K562 (cell line): ENCODE measurements around the gene DIS3L2. TPM values are rescaled to one million over a fixed set of nuclear protein-coding genes. Genes with fewer than 3 reads are reported as not detected.

ENCODE experiments used
- ASH1L ChIP-seq: fragments of 450-650 bp; IDR thresholded peaks from 2 replicates; pipeline ENCODE4 v1.6.1; 2018; ENCODE audit warnings: borderline replicate concordance, mild to moderate bottlenecking, low read depth; ENCODE audit not compliant: partially characterized antibody
- FOXM1 ChIP-seq, 2 experiments: fragments of 450-650 bp in 1 of 2; sonication (generic) in 1 of 2; formaldehyde crosslinking in 1 of 2; IDR thresholded peaks; 2 replicates each; pipeline versions ENCODE4 v1.6.1 to v1.9.0; 2017 to 2022; ENCODE audit warnings: low read depth in 2 of 2, mild to moderate bottlenecking in 2 of 2, missing genetic modification reagents in 1 of 2, moderate library complexity in 1 of 2
- KDM1A ChIP-seq, 2 experiments: fragments of 450-650 bp; IDR thresholded peaks; 2 replicates each; pipeline ENCODE4 v1.6.1; 2016; ENCODE audit warnings: mild to moderate bottlenecking in 2 of 2
- NONO ChIP-seq, 2 experiments: fragments of 200-400 bp in 1 of 2; fragments of 450-650 bp in 1 of 2; formaldehyde crosslinking in 1 of 2; IDR thresholded peaks; 2 replicates each; pipeline ENCODE4 v1.6.1; 2017; ENCODE audit warnings: low read depth in 2 of 2, mild to moderate bottlenecking in 2 of 2, moderate library complexity in 2 of 2, low read length in 1 of 2
- PHB ChIP-seq: fragments of 250-450 bp; sonication (Bioruptor Pico); IDR thresholded peaks from 2 replicates; pipeline ENCODE4 v1.5.0; 2021
- STAT5B ChIP-seq: fragments of 250-450 bp; sonication (Bioruptor Pico); IDR thresholded peaks from 2 replicates; pipeline ENCODE4 v1.8.0; 2021; ENCODE audit warnings: mild to moderate bottlenecking, inconsistent platforms
- TAL1 ChIP-seq: fragments of 450-650 bp; IDR thresholded peaks from 2 replicates; pipeline ENCODE4 v1.6.1; 2016; ENCODE audit warnings: mild to moderate bottlenecking
- YY1 ChIP-seq, 3 experiments: IDR thresholded peaks; 2 replicates each; pipeline ENCODE4 v1.6.1; 2011; ENCODE audit warnings: low read length in 2 of 3, mild to moderate bottlenecking in 2 of 3, moderate library complexity in 2 of 3, borderline replicate concordance in 1 of 3, control low read depth in 1 of 3, low read depth in 1 of 3; ENCODE audit not compliant: insufficient read depth in 3 of 3, insufficient replicate concordance in 2 of 3, control insufficient read depth in 1 of 3, insufficient read length in 1 of 3; ENCODE audit errors: extremely low read depth in 1 of 3
- ZBTB8A ChIP-seq: fragments of 450-650 bp; IDR thresholded peaks from 2 replicates; pipeline ENCODE4 v1.6.1; 2018; ENCODE audit warnings: mild to moderate bottlenecking, moderate library complexity; ENCODE audit not compliant: partially characterized antibody
- ZC3H11A ChIP-seq: IDR thresholded peaks from 2 replicates; pipeline ENCODE4 v1.6.1; 2012; ENCODE audit warnings: low read depth, low read length, improper control_type of control experiment
- ZKSCAN1 ChIP-seq: fragments of 150-350 bp; IDR thresholded peaks from 2 replicates; pipeline ENCODE4 v1.6.1; 2016; ENCODE audit warnings: low read depth, low read length
- ZNF184 ChIP-seq: sonication (generic); formaldehyde crosslinking; IDR thresholded peaks from 2 replicates; pipeline ENCODE4 v1.5.0; 2020; ENCODE audit warnings: missing genetic modification reagents
- polyA plus RNA-seq, 8 experiments: library from polyadenylated mRNA; depleted of rRNA in 4 of 8; stranded (reverse) in 5 of 8; unstranded in 3 of 8; fragments of >200 nt; fragmentation: Nextera tagmentation in 2 of 8; fragmentation: Illumina TruSeq in 1 of 8; extraction: Ambion mirVana in 2 of 8; extraction: Trizol in 1 of 8; gene quantifications; 2 replicates each; pipeline versions ENCODE4 v1.2.1 to v1.2.3, GENCODE V29; 2011 to 2014; ENCODE audit warnings: inconsistent platforms in 1 of 8, missing spikeins in 1 of 8
- total RNA-seq, 7 experiments: library from RNA; depleted of rRNA in 6 of 7; stranded (reverse); fragments of >200 nt in 6 of 7; fragmentation: Illumina TruSeq in 2 of 7; extraction: Trizol in 2 of 7; gene quantifications; 2 replicates each; pipeline versions ENCODE4 v1.2.1 to v1.2.3, GENCODE V29; 2011 to 2021; ENCODE audit warnings: low replicate concordance in 1 of 7
- TF ChIP-seq, protein P1 (sequence below): fragments of 450-650 bp; IDR thresholded peaks from 2 replicates; pipeline ENCODE4 v1.6.1; 2017; ENCODE audit warnings: mild to moderate bottlenecking, moderate library complexity
- TF ChIP-seq, protein P2 (sequence below): fragments of 250-450 bp; sonication (Bioruptor Pico); IDR thresholded peaks from 2 replicates; pipeline ENCODE4 v1.4.0; 2020; ENCODE audit warnings: mild to moderate bottlenecking, moderate library complexity, borderline replicate concordance
- TF ChIP-seq, protein P3 (sequence below): fragments of 450-650 bp; IDR thresholded peaks from 2 replicates; pipeline ENCODE4 v1.7.1; 2018; ENCODE audit warnings: mild to moderate bottlenecking, low read depth; ENCODE audit not compliant: partially characterized antibody
- TF ChIP-seq, protein P4 (sequence below): fragments of 450-650 bp; formaldehyde crosslinking; IDR thresholded peaks from 2 replicates; pipeline ENCODE4 v1.4.0; 2022; ENCODE audit warnings: missing genetic modification characterization
- TF ChIP-seq, protein P5 (sequence below): fragments of 250-450 bp; sonication (Bioruptor Pico); IDR thresholded peaks from 2 replicates; pipeline ENCODE4 v1.5.0; 2022; ENCODE audit warnings: mild to moderate bottlenecking

Gene DIS3L2
- total and polyA plus RNA-seq, 9 of the 15 experiments (the other 6 are each of a cell fraction or from before 2014, with no cell fraction given), result 1.5 to 19.2 (median 11.2) TPM

DNA sequence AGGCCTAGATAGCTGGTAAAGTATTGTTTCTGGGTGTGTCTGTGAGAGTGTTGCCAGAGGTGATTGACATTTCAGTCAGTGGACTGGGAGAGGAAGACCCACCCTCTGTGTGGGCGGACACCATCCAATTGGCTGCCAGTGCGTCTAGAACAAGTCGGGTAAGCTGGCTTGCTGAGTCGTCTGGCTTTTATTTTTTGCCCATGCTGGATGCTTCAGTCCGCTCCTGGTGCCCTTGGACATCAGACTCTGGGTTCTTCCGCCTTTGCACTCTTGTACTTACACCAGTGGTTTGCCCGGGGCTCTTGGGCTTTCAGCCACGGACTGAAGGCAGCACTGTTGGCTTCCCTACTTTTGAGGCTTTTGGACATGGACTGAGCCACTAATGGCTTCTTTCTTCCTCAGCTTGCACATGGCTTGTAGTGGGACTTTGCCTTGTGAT is 24.3 kb downstream of the DIS3L2 start (continued):
- TF ChIP-seq, protein P1, sequence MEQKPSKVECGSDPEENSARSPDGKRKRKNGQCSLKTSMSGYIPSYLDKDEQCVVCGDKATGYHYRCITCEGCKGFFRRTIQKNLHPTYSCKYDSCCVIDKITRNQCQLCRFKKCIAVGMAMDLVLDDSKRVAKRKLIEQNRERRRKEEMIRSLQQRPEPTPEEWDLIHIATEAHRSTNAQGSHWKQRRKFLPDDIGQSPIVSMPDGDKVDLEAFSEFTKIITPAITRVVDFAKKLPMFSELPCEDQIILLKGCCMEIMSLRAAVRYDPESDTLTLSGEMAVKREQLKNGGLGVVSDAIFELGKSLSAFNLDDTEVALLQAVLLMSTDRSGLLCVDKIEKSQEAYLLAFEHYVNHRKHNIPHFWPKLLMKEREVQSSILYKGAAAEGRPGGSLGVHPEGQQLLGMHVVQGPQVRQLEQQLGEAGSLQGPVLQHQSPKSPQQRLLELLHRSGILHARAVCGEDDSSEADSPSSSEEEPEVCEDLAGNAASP, result no peak
- no peak for TF ChIP-seq ASH1L
- peak in 1 of 3 experiments; percentile 76 for TF ChIP-seq YY1 (IDR thresholded peaks at IDR 0.05; ENCODE audit: borderline replicate concordance in 1 of 3, control insufficient read depth in 1 of 3, extremely low read depth in 1 of 3, insufficient read depth in 3 of 3, insufficient read length in 1 of 3, insufficient replicate concordance in 2 of 3, low read depth in 1 of 3, low read length in 2 of 3)
- no peak for TF ChIP-seq PHB (CRISPR knock-in tag)
- TF ChIP-seq ZKSCAN1, result no peak
- no peak for TF ChIP-seq KDM1A (IDR thresholded peaks at IDR 0.05)
- TF ChIP-seq, protein P2, sequence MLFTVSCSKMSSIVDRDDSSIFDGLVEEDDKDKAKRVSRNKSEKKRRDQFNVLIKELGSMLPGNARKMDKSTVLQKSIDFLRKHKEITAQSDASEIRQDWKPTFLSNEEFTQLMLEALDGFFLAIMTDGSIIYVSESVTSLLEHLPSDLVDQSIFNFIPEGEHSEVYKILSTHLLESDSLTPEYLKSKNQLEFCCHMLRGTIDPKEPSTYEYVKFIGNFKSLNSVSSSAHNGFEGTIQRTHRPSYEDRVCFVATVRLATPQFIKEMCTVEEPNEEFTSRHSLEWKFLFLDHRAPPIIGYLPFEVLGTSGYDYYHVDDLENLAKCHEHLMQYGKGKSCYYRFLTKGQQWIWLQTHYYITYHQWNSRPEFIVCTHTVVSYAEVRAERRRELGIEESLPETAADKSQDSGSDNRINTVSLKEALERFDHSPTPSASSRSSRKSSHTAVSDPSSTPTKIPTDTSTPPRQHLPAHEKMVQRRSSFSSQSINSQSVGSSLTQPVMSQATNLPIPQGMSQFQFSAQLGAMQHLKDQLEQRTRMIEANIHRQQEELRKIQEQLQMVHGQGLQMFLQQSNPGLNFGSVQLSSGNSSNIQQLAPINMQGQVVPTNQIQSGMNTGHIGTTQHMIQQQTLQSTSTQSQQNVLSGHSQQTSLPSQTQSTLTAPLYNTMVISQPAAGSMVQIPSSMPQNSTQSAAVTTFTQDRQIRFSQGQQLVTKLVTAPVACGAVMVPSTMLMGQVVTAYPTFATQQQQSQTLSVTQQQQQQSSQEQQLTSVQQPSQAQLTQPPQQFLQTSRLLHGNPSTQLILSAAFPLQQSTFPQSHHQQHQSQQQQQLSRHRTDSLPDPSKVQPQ (CRISPR knock-in tag), result no peak
- TF ChIP-seq NONO (IDR thresholded peaks at IDR 0.05; ENCODE audit: low read depth in 2 of 2, low read length in 1 of 2), result no peak
- no peak for TF ChIP-seq STAT5B
- TF ChIP-seq, protein P3, sequence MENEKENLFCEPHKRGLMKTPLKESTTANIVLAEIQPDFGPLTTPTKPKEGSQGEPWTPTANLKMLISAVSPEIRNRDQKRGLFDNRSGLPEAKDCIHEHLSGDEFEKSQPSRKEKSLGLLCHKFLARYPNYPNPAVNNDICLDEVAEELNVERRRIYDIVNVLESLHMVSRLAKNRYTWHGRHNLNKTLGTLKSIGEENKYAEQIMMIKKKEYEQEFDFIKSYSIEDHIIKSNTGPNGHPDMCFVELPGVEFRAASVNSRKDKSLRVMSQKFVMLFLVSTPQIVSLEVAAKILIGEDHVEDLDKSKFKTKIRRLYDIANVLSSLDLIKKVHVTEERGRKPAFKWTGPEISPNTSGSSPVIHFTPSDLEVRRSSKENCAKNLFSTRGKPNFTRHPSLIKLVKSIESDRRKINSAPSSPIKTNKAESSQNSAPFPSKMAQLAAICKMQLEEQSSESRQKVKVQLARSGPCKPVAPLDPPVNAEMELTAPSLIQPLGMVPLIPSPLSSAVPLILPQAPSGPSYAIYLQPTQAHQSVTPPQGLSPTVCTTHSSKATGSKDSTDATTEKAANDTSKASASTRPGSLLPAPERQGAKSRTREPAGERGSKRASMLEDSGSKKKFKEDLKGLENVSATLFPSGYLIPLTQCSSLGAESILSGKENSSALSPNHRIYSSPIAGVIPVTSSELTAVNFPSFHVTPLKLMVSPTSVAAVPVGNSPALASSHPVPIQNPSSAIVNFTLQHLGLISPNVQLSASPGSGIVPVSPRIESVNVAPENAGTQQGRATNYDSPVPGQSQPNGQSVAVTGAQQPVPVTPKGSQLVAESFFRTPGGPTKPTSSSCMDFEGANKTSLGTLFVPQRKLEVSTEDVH, result no peak
- TF ChIP-seq, protein P4, sequence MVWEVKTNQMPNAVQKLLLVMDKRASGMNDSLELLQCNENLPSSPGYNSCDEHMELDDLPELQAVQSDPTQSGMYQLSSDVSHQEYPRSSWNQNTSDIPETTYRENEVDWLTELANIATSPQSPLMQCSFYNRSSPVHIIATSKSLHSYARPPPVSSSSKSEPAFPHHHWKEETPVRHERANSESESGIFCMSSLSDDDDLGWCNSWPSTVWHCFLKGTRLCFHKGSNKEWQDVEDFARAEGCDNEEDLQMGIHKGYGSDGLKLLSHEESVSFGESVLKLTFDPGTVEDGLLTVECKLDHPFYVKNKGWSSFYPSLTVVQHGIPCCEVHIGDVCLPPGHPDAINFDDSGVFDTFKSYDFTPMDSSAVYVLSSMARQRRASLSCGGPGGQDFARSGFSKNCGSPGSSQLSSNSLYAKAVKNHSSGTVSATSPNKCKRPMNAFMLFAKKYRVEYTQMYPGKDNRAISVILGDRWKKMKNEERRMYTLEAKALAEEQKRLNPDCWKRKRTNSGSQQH, result no peak
- no peak for TF ChIP-seq FOXM1 (IDR thresholded peaks at IDR 0.05; ENCODE audit: low read depth)
- no peak for TF ChIP-seq FOXM1 (CRISPR knock-in tag; IDR thresholded peaks at IDR 0.05; ENCODE audit: low read depth)
- TF ChIP-seq ZC3H11A, result no peak
- TF ChIP-seq ZNF184 (CRISPR knock-in tag), result no peak
- no peak for TF ChIP-seq ZBTB8A
- no peak for TF ChIP-seq TAL1
- TF ChIP-seq, protein P5, sequence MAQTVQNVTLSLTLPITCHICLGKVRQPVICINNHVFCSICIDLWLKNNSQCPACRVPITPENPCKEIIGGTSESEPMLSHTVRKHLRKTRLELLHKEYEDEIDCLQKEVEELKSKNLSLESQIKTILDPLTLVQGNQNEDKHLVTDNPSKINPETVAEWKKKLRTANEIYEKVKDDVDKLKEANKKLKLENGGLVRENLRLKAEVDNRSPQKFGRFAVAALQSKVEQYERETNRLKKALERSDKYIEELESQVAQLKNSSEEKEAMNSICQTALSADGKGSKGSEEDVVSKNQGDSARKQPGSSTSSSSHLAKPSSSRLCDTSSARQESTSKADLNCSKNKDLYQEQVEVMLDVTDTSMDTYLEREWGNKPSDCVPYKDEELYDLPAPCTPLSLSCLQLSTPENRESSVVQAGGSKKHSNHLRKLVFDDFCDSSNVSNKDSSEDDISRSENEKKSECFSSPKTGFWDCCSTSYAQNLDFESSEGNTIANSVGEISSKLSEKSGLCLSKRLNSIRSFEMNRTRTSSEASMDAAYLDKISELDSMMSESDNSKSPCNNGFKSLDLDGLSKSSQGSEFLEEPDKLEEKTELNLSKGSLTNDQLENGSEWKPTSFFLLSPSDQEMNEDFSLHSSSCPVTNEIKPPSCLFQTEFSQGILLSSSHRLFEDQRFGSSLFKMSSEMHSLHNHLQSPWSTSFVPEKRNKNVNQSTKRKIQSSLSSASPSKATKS (CRISPR knock-in tag), result no peak
